ENCODE measurements around the gene NTRK2.

GRCh38 chr9:84827216-84827765 lies 157.8 kb downstream of the NTRK2 start:
- no peak for TF ChIP-seq FOXP2 (optimal IDR thresholded peaks at IDR 0.05; ENCODE audit: borderline replicate concordance, extremely low read depth, extremely low read length, insufficient read depth)
- no peak for TF ChIP-seq SIN3A (IDR thresholded peaks at IDR 0.05; ENCODE audit: borderline replicate concordance, insufficient read depth, low read length)

All from PFSK-1 (cell line).